DMS 273 (cell line): Measurements from ENCODE around the gene CASP2.
A peak's percentile ranks its signal among the peaks of the same experiment; 100 is the strongest.
"Not testable (repeated sequence)": the region's sequence is repeated elsewhere in the genome, so short reads cannot be mapped to it uniquely, and the experiment has no call there.

Source experiments
- DNase-seq: peaks from one replicate; lab custom pipeline; 2025; ENCODE audit not compliant: unreplicated experiment; lab: John Stamatoyannopoulos, UW

CASP2 gene

GRCh38 chr7:143263266-143264195 is 24.6 kb upstream of the CASP2 start, which contains the start of gene GSTK1:
Gene GSTK1, plus strand, starts transcription at chr7:143263441. Its CDS starts 73 bp downstream, at chr7:143263514.
- peak; percentile 87 for DNase-seq

- DNase-seq = not testable (repeated sequence)
Measured at GRCh38 chr7:143264196-143264568, 24.0 kb upstream of the CASP2 start.

- DNase-seq = no peak
Measured at GRCh38 chr7:143265017-143265693, 23.0 kb upstream of the CASP2 start.

DNA sequence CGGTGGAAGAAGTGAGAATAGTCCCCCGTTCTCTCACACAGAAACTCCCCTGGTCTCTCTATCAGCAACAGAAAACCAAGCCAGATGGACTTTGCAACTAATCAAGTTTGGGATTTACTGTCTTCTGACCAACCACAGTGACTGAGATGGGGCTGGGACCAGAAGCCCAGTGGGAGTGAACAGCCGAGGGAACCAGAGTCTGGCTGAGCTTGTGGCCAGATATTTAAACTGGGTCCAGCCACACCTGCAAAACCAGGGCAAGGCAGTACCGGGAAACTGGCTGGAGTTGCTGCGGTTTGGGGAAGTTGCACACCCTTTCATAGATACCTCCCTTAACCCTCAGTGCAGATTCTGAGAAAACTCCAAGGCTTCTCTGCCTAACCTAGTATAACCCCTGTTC is 18.9 kb upstream of the CASP2 start:
- no peak for DNase-seq

DNA sequence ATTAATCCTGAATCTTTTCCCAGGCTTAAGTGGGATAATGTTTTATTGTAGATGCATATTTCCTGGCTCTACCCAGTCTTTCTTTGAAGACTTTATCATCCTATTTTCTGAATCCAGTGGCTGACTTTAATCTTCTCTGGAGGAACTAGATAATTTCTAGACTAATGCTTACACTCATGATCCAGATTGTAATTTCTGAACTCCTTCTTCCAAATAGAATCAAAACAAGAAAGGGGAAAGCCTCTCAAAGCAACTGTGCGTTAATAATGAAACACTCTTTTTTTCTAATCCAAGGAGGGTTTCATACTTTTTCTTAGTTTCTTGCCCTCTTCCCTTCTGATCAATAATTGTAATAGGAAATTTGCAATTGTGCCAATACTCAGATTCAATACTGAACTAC is 16.9 kb upstream of the CASP2 start:
- no peak for DNase-seq

- no peak for DNase-seq
Measured at GRCh38 chr7:143272871-143273270, 15.3 kb upstream of the CASP2 start.

- peak; percentile 18 for DNase-seq
Measured at GRCh38 chr7:143279186-143280098, 8.7 kb upstream of the CASP2 start.

- no peak for DNase-seq
Measured at GRCh38 chr7:143280160-143280559, 8.0 kb upstream of the CASP2 start.

GRCh38 chr7:143280566-143280965 is 7.6 kb upstream of the CASP2 start:
- DNase-seq = no peak

DNA sequence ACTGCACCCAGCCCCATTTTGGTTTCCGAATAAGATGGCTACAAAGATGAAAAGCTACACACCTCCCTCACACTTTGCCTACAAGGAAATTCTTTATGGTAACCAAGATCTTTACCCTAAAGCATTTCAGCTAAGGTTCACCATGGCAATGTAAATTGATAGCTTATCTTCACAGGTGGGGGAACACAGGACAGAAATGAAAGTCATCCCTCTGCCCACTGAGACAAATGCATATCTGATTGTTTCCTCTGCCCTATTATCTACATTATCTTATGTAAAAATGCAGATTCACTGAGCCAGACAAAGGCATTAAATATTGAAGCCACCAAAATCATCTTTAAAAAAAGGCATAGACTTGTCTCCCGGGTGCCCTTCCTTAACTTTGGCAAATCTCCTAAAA is 6.6 kb upstream of the CASP2 start:
- no peak for DNase-seq

GRCh38 chr7:143282124-143282523 is 6.0 kb upstream of the CASP2 start:
- DNase-seq = no peak

DNA sequence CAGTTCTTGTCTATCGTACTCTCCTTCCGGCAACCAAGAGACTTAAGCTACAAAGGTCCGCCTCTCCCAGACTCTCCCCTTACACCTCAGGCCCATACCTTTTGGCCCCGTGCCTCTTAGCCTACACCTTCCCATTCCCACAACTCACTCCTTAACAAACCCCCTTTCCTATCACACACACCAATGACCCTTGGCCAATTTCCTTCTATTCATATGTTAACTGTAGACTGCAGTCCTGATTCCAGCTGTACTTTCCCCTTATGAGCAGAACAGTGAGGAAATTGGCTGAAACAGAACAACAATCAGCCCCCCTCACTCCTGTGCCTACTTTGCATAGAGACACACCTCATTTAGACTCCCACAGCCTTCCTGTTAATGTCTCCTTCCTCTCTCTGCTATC is 4.8 kb upstream of the CASP2 start:
- DNase-seq = no peak

- DNase-seq = peak; percentile 15
Measured at GRCh38 chr7:143284591-143285469, 3.3 kb upstream of the CASP2 start, which contains the start of gene TMEM139. Gene TMEM139, plus strand, starts transcription at chr7:143284958. Its CDS starts 1,000 bp downstream, at chr7:143285958.

DNA sequence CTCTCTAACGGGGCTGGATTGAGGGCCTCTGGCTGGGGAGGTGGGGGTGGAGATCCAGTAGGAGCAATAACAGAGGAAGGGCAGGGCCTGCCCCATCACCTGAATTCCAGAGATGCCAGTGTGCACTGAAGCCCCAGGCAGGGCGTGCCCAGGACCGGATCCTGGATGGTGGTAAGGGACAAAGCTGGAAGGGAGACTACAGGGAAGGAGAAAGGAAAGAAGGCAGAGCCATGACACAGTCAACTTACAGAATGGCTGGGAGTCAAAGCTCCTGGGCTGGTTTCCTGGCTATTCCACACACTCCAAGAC is 2.7 kb upstream of the CASP2 start:
- DNase-seq = no peak

GRCh38 chr7:143285806-143286521 is 2.2 kb upstream of the CASP2 start:
- DNase-seq = no peak

DNA sequence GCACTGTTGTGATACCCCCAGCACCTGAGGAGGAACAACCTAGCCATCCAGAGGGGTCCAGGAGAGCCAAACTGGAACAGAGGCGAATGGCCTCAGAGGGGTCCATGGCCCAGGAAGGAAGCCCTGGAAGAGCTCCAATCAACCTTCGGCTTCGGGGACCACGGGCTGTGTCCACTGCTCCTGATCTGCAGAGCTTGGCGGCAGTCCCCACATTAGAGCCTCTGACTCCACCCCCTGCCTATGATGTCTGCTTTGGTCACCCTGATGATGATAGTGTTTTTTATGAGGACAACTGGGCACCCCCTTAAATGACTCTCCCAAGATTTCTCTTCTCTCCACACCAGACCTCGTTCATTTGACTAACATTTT is 1.6 kb upstream of the CASP2 start:
- DNase-seq = no peak

DNA sequence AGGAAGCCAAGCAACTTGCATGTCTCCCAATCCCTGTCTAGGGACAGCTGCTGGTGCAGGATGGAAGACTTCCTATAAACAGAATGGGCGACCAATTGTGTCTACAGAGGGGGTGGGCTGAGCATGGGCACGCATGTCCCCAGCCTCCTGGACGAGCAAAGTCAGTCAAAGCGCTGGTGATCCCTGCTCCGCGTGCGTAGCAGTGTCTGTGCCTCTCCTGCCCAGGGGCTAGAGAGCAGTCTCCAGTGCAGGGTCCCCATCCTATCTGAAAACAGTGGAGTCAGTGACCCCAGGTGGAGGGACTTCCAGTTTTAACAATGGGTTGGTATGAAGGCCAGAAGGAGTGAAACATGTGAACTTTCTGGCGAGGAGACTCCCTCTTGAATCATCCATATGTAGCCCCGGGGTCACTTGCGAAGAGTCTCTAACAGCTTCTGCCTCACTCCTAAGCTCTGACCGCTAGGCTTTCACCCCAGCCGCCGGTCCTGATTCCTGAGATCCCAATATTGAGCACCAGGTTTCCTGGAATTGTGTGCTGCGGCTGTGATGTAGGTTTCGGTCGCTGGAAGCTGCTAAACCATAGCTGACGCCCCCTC is 714 bp upstream of the CASP2 start:
- no peak for DNase-seq

DNA sequence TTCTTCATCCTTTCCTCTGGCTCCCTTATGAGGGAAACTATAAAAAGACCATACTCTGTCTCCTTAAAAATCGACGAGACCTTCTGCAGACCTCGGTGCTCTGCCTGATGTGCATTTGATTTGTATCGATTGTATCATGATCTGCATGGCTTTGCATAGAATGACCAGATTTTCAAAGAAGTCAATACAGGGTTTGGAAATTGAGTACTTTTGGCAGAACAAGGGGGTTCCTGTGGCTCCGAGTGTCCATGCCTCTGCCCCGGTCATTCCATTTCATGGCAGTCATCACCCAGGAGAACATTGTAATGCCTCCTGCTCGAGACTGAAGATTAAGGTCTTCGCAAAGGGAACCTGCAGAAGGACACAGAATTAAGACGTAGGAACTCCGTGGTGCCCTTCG is 685 bp downstream of the CASP2 start:
- DNase-seq = peak; percentile 40

DNA sequence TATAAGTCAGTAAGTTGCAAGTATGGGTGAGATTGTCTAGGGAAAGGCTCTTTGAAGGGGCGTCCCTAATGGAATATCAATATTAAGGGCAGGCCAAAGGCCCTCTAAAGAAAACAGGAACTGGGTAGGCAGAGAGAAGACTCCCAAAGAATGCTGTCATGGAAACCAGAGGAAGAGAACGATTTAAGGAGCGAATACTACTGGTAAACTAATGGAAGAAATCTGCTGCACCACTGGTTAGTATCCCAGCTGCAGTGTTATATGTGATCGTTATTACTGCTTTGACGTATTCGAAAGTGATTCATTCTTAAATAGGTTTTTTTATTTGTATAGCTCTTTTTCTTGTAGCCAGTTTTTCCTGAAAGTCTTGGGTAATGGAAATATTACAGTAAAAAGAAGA is 1.3 kb downstream of the CASP2 start:
- peak; percentile 40 for DNase-seq
